Ammon's horn (tissue), 1 donor: Measurements from ENCODE around the gene FBXW9.
A peak's percentile ranks its signal among the peaks of the same experiment; 100 is the strongest.
"Not testable (repeated sequence)": the region's sequence is repeated elsewhere in the genome, so short reads cannot be mapped to it uniquely, and the experiment has no call there.

Experiments
- DNase-seq: peaks from one replicate; pipeline ENCODE4 v3.0.0-alpha.2; 2016; ENCODE audit warnings: low spot score

The FBXW9 gene

GRCh38 chr19:12680034-12680433 lies 16.4 kb downstream of the FBXW9 start:
- no peak for DNase-seq

DNA sequence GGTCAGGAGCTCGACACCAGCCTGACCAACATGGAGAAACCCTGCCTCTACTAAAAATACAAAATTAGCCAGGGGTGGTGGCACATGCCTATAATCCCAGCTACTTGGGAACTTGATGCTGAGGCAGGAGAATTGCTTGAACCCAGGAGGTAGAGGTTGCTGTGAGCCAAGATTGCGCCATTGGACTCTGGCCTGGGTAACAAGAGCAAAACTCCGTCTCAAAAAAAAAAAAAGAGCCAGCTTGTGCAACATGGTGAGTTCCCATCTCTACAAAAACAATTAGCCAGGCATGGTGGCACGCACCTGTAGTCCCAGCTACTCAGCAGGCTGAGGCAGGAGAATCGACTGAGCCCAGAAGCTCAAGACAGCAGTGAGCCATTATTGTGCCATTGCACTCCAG lies 18.4 kb downstream of the FBXW9 start:
- DNase-seq, result not testable (repeated sequence)

DNA sequence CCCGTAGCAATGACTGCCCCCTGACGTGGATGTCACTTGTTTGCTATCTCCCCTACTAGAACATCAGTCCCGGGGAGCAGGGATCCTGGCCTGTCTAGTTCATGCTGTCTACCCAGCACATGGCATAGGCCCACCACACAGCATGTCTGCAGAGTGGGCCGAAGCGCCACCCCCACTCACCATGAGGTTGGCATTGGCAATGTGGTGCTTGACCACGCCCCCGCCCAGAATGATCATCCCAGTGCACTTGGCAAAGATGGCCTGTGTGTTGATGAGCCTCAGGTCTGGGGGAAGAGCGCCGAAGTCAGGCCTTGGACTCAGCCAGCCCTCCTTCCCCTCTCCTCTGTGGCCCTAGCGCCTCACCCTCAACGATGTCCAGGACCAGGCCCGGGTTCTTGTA lies 19.5 kb downstream of the FBXW9 start:
- DNase-seq, result no peak

GRCh38 chr19:12676384-12676792 lies 20.0 kb downstream of the FBXW9 start:
- DNase-seq, result peak; percentile 80

- DNase-seq, result no peak
Measured at GRCh38 chr19:12675940-12676339, 20.5 kb downstream of the FBXW9 start.

DNA sequence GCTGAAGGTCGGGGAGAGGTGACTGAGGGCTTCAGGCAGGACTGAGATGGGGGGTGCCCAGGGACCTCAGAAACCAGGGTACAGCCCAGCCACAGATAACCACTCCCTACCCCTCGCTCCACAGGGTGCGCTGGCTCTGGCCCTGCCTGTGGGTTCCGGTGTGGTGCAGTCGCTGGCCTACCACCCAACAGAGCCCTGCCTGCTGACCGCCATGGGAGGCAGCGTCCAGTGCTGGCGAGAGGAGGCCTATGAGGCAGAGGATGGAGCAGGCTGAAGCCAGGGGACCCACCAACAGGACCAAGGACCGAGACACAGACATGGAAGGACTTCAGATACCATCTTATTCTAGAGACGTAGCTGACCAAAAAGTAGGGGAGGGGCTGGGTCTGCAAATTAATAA lies 21.0 kb downstream of the FBXW9 start:
- no peak for DNase-seq

- DNase-seq, result no peak
Measured at GRCh38 chr19:12672744-12673143, 23.7 kb downstream of the FBXW9 start.

DNA sequence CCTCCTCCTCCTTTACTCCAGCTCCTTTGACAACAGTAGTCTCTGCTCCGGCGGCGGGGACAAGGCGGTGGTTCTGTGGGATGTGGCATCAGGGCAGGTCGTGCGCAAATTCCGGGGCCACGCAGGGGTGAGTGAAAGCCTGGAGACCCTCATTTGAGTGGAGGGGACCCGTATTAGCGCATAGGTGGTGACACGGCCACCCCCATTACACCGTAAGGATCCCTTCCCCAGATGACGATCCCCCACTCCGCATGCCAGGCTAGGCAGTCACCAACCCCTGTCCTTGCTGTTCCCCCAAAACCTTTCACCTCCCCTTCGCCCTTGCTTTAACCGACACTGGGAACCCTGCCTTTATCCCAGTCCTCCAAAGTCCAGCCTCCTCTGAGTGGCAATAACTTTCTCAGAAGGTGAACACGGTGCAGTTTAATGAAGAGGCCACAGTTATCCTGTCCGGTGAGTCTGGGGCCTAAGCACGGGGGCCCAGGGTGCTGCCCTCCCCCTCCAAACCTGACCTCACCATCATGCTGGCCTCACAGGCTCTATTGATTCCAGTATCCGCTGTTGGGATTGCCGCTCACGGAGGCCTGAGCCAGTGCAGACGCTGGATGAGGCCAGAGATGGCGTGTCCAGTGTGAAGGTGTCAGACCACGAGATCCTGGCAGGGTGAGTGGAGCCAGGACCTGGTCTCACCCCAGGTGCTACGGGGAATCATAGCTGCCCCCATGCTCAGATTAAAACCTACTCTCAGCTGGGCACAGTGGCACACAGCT lies 26.1 kb downstream of the FBXW9 start:
- no peak for DNase-seq

DNA sequence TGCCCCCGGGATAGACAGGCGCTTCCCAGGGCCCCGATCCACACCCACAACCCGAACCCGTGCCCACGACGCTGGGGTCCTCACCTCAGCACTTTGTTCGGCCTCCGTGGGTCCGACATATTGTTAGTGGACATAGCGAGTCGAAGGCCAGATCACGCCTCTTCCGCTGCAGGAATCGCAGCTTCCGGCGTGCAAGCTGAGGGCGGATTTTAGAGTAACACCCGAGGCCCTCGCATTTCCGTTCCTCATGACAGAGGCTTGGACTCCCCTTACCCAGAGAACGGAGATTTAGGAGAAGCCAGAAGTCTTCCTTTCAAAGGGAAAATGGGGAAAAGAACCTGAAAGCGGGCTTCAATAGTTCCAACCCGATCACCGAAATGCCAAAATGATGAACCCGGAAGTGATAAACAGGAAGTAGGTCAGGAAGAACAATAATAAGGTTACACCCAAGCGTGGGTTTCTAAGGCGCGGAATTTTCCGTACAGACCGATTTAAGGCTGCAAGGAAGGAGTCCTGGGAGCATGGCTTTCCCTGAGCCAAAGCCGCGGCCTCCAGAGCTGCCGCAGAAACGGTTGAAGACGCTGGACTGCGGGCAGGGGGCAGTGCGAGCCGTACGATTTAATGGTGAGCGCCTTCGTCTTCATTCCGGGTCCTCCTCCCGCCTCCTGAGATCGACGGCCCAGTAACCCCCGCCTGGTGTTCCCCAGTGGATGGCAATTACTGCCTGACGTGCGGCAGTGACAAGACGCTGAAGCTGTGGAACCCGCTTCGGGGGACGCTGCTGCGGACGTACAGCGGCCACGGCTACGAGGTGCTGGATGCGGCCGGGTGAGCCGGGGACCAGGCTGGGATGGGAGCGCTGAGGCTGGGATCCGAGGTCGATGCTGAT lies 26.9 kb downstream of the FBXW9 start:
- DNase-seq, result peak; percentile 92

GRCh38 chr19:12668932-12669269 lies 27.5 kb downstream of the FBXW9 start:
- DNase-seq, result peak; percentile 49

DNA sequence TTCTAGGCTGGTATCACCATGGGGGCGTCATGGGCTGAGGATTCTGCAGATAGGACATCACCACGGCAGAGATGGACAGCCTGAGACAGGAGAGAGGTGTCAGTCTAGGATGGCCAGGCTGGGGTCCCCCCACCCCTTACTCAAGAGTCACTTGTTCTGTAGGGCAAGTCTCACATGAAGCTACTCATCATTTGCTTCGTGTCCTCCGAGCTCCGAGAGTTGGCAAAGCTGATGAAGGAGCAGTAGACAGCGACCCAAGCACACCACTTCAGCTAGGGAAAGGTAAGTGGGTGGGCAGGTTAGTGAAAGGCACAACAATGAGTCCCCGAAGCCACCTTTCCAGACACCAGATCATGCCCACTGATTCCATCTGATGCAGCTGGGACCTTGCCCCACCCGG lies 28.1 kb downstream of the FBXW9 start:
- no peak for DNase-seq

GRCh38 chr19:12667731-12668302 lies 28.6 kb downstream of the FBXW9 start:
- DNase-seq, result no peak

- DNase-seq, result peak; percentile 71
Measured at GRCh38 chr19:12666265-12667048, 30.0 kb downstream of the FBXW9 start, which contains the start of the genes MAN2B1 and WDR83. MAN2B1 (minus strand) TSS chr19:12666742; CDS start chr19:12666701, 41 bp downstream. WDR83 (plus strand) TSS chr19:12666807; CDS start chr19:12669791, 2,984 bp downstream.

GRCh38 chr19:12665671-12666264 lies 30.7 kb downstream of the FBXW9 start:
- no peak for DNase-seq

- DNase-seq, result peak; percentile 68
Measured at GRCh38 chr19:12665281-12665573, 31.2 kb downstream of the FBXW9 start.

DNA sequence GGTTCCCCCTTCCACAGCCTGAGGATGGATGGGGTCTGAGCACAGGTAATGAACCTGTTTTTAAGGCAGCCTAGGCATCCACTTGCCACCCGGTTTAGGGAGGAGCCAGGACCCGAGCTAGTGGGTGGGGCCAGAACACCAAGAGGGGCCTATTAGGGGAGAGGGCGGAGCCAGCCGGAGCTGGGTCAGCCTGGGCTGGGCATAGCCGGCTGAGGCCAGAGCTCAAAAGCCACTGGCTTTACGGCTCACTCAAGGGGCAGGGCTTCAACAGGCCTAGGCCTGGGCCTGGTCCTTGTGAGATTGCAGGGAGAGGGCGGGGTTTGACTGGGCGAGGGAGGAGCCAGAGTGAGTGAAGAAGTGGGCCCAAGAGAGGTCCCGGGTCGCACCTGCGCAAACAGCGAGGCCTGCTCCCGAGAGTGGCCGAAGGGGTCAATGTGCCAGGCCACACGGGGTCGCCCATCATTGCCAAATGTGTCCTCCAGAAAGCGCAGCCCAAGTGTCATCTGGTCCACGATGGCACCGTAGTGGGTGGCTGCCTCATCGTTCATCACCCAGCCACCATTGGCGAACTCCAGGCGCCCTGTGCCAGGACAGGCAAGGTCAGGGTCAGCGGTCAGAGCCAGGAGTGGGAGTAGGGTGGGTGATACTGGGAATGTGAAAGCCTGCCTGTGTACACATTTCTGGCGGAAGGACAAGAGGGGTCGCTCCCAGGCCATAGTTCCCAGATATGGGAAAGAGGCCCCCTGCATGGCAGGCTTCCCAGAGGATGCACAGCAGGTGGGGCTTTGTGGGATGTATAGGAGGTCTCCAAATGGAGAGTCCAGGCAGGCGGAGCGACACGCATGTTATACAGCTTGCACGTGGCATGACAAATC lies 31.8 kb downstream of the FBXW9 start:
- DNase-seq, result no peak

GRCh38 chr19:12660980-12661379 lies 35.5 kb downstream of the FBXW9 start:
- DNase-seq, result peak; percentile 36

GRCh38 chr19:12657966-12658365 lies 38.5 kb downstream of the FBXW9 start:
- no peak for DNase-seq

DNA sequence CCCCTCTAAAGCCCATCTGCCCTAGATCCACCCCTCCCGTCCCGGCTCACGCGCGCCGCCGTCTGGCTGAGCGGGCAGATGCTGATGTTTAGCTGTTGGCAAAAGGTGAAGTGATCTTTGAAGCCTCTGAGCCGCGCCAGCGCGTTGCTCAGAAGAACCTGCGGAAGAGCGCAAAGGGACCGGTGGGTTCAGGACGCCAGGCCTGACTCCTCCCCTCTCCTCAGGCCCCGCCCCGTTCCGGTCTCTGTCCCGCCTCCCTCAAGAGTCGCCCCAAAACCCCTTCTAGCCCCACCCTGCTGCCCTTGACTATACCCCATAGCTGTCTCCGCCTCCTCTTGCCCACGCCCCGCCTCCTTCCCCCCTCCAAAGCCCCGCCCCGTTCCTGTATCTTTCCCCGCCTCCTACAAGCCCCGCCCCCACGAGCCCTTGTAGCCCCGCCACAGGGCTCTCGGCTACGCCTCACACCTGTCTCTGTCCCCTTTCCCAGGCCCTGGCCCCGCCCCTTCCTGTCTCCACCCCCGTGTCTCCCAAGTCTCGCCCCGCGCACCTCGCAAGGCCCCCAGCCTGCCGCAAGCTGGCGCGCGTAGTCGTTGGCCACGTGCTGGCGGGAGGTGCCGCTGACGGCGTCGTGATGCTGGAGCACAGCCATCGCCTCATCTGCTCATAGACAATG lies 39.4 kb downstream of the FBXW9 start:
- DNase-seq, result no peak

- DNase-seq, result no peak
Measured at GRCh38 chr19:12655546-12655945, 40.9 kb downstream of the FBXW9 start.
